ENCODE data around the gene APBA1.

Gene APBA1

GRCh38 chr9:69502671-69503301 lies 169.4 kb downstream of the APBA1 start:
- TF ChIP-seq EZH2 (IDR thresholded peaks at IDR 0.05; ENCODE audit: borderline replicate concordance, low read depth, low read length, severe bottlenecking): no peak
- no peak for TF ChIP-seq CTCF (IDR thresholded peaks at IDR 0.05; ENCODE audit: borderline replicate concordance, extremely low read depth, low read length, poor library complexity, severe bottlenecking)
- H3K9me3 ChIP-seq (ENCODE audit: insufficient read depth, low read length, severe bottlenecking): no peaks in the 10 kb centered on the region
- H3K4me3 ChIP-seq (ENCODE audit: low read depth in 1 of 2, low read length in 2 of 2): no peak overlapping the region
- ATAC-seq (ENCODE audit: insufficient read depth, low read depth) (no peak), DNase-seq (no peak)
- H3K4me1 ChIP-seq (ENCODE audit: insufficient read depth, low read length): no peaks in the 10 kb centered on the region
- no peaks in the 10 kb centered on the region for H4K20me1 ChIP-seq (ENCODE audit: insufficient read depth, low read length)
- H2AFZ ChIP-seq (ENCODE audit: low read depth, low read length): no peak overlapping the region
- no peak overlapping the region for H3K27ac ChIP-seq (ENCODE audit: low read length)
- no peaks in the 10 kb centered on the region for H3K36me3 ChIP-seq (ENCODE audit: insufficient read depth, low read length)
- no peak overlapping the region for H3K4me2 ChIP-seq (ENCODE audit: insufficient read depth, low read length)
- no peak overlapping the region for H3K9ac ChIP-seq (ENCODE audit: low read depth, low read length)
- no peaks in the 10 kb centered on the region for H3K79me2 ChIP-seq (ENCODE audit: insufficient read depth, low read length)
- no peaks in the 10 kb centered on the region for H3K27me3 ChIP-seq (ENCODE audit: insufficient read depth, low read length, poor library complexity)

GRCh38 chr9:69500896-69501295 lies 171.3 kb downstream of the APBA1 start:
- H4K20me1 ChIP-seq (ENCODE audit: insufficient read depth, low read length): no peaks in the 10 kb centered on the region
- no peaks in the 10 kb centered on the region for H3K36me3 ChIP-seq (ENCODE audit: insufficient read depth, low read length)
- TF ChIP-seq EZH2 (IDR thresholded peaks at IDR 0.05; ENCODE audit: borderline replicate concordance, low read depth, low read length, severe bottlenecking) (no peak), CTCF (IDR thresholded peaks at IDR 0.05; ENCODE audit: borderline replicate concordance, extremely low read depth, low read length, poor library complexity, severe bottlenecking) (no peak)
- no peak overlapping the region for H3K9ac ChIP-seq (ENCODE audit: low read depth, low read length)
- no peaks in the 10 kb centered on the region for H3K9me3 ChIP-seq (ENCODE audit: insufficient read depth, low read length, severe bottlenecking)
- H3K79me2 ChIP-seq (ENCODE audit: insufficient read depth, low read length): no peaks in the 10 kb centered on the region
- H3K27me3 ChIP-seq (ENCODE audit: insufficient read depth, low read length, poor library complexity): no peaks in the 10 kb centered on the region
- no peak overlapping the region for H3K27ac ChIP-seq (ENCODE audit: low read length)
- DNase-seq (no peak), ATAC-seq (ENCODE audit: insufficient read depth, low read depth) (no peak)
- no peak overlapping the region for H3K4me2 ChIP-seq (ENCODE audit: insufficient read depth, low read length)
- no peak overlapping the region for H2AFZ ChIP-seq (ENCODE audit: low read depth, low read length)
- no peak overlapping the region for H3K4me3 ChIP-seq (ENCODE audit: low read depth in 1 of 2, low read length in 2 of 2)
- H3K4me1 ChIP-seq (ENCODE audit: insufficient read depth, low read length): no peaks in the 10 kb centered on the region

- H3K27me3 ChIP-seq (ENCODE audit: insufficient read depth, low read length, poor library complexity): no peaks in the 10 kb centered on the region
- H3K27ac ChIP-seq (ENCODE audit: low read length): no peak overlapping the region
- no peaks in the 10 kb centered on the region for H3K9me3 ChIP-seq (ENCODE audit: insufficient read depth, low read length, severe bottlenecking)
- no peaks in the 10 kb centered on the region for H3K36me3 ChIP-seq (ENCODE audit: insufficient read depth, low read length)
- H3K4me1 ChIP-seq (ENCODE audit: insufficient read depth, low read length): no peaks in the 10 kb centered on the region
- DNase-seq (no peak), ATAC-seq (ENCODE audit: insufficient read depth, low read depth) (no peak)
- no peak overlapping the region for H3K9ac ChIP-seq (ENCODE audit: low read depth, low read length)
- H3K4me2 ChIP-seq (ENCODE audit: insufficient read depth, low read length): no peak overlapping the region
- H3K4me3 ChIP-seq (ENCODE audit: low read depth in 1 of 2, low read length in 2 of 2): no peak overlapping the region
- H4K20me1 ChIP-seq (ENCODE audit: insufficient read depth, low read length): no peaks in the 10 kb centered on the region
- no peaks in the 10 kb centered on the region for H3K79me2 ChIP-seq (ENCODE audit: insufficient read depth, low read length)
- TF ChIP-seq CTCF (IDR thresholded peaks at IDR 0.05; ENCODE audit: borderline replicate concordance, extremely low read depth, low read length, poor library complexity, severe bottlenecking): no peak
- TF ChIP-seq EZH2 (IDR thresholded peaks at IDR 0.05; ENCODE audit: borderline replicate concordance, low read depth, low read length, severe bottlenecking): no peak
- H2AFZ ChIP-seq (ENCODE audit: low read depth, low read length): no peak overlapping the region
Measured at GRCh38 chr9:69499959-69500358, 172.2 kb downstream of the APBA1 start.
